NCI-H446 (cell line): ENCODE data around the gene CNNM3.
"Not testable (repeated sequence)": the region's sequence is repeated elsewhere in the genome, so short reads cannot be mapped to it uniquely, and the experiment has no call there.

Experiments
- DNase-seq, 2 experiments: peaks; one replicate each; lab custom pipeline; 2025; lab: John Stamatoyannopoulos, UW

Gene CNNM3

DNA sequence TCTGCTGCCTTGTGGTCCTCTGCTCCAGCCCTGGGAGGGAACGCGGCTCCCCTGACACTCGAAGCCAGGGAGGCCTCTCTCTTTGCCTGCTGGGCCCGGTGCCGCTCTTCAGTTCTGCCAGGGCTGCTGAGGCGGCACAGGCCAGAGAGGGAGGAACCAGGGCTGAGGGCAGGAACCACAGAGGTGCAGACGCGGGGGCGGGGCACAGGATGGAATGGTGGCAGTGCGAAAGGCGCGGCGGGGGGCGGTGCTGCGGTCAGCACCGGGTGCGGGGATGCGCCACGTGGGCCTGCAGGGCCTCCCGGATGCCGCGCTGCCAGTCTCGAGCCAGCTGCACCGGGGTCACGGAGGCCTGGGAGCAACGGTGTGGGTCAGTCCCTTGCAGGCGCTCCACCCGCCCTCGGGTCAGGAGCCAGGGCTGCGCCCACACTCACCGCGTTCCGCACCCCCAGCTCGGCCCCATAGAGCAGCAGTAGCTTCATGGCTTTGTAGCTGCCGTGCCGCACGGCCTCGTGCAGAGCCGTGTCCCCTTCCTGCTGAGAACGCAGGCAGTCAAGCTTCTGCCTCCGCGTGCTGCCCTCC lies 23.3 kb downstream of the CNNM3 start:
- no peak for DNase-seq

DNA sequence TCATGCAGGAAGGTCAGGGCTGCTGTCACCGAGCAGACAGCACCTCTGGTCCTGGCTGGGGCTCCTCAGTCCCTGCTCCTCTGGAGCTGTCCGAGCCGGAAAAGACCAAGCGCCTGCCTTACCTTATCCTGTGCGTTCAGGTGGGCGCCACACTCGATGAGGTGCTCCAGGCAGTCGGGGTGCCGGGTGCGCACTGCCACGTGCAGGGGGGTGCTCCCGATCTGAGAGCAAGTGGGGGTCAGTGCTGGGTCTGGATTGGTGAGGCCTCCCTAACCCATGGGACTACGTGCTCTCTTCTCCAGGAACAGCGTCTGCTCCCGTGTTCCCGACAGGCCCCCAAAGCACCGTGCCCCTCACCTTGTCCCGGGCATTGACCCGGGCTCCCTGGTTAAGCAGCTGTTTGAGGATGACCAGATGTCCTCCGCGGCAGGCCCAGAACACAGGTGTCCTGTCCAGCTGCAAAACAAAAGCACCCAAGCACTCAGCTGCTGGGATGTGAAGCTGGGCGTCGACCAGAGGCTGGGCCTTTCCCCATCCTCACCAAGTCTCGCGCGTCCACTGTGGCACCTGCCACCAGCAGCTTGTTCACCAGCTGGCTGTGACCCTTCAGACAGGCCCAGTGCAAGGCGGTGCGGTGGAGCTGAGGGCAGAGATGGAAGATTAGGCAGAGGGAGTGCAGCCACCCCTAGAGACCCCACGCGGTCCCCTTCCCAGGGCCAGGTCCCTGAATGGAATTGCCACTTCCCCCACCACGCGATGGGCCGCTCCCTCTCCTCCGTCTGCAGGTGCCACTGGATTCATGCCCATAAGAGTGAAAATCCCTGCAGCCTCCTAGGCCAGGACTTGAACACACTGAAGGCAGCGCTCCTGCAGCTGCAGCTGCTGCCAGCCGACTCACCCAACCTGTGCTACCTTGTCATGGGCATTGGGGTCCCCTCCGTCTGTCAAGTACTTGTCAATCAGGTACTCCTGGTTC lies 24.1 kb downstream of the CNNM3 start:
- no peak for DNase-seq

DNA sequence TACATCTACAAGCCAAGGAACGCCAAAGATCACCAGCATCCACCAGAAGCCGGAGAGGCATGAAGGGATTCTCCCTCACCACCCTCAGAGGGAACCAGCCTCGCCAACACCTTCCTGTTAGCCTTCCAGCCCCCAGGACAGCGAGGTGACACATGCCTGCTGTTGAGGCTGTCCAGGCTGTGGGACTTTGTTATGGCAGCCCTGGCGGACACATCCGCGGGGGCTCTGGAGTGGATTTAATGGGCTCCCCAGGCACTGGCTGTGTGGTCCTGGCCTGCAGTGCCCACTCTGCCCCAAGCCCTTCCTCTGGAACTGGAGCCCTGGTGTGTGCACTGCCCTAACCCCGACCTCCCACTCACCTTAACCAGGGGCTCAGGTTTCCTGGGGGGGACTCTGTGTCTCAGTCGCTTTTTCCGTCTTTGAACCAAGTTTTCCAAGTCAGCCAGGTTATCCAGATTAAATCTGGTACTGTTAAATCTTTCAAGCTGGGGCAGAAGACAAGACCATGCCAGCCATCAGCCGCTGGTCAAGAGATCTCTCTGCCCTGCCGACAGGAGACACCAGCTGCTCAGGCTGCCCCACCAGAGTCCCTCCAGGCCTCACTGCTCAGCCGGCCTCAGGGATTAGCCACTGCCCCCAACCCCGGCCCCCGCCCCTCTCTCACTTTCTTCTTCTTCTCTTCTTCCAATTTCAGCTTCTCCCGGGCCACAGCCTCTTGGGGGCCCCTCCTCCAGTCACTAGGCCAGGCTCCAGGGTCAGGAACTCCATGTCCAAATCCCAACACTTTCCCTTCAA lies 25.8 kb downstream of the CNNM3 start:
- no peak for DNase-seq

DNA sequence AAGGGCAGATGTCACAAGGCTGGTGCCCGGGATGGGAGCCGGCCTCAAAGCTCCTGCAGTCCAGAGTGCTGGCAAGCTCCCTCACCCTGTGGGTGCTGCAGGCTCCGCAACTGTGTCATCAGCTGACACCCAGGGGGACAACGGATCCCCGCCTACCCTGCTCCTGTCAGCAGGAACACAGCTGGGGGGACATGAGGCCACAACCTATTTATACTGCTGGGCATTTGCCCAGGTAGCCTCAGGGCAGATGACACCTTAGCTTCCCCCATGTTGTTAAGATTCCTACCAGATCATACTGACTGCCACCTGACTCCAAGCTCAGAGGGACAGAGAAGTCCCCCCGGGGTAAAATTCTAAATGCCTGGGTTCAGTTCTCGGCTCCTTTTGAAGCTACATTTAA lies 26.5 kb downstream of the CNNM3 start:
- DNase-seq: no peak

DNA sequence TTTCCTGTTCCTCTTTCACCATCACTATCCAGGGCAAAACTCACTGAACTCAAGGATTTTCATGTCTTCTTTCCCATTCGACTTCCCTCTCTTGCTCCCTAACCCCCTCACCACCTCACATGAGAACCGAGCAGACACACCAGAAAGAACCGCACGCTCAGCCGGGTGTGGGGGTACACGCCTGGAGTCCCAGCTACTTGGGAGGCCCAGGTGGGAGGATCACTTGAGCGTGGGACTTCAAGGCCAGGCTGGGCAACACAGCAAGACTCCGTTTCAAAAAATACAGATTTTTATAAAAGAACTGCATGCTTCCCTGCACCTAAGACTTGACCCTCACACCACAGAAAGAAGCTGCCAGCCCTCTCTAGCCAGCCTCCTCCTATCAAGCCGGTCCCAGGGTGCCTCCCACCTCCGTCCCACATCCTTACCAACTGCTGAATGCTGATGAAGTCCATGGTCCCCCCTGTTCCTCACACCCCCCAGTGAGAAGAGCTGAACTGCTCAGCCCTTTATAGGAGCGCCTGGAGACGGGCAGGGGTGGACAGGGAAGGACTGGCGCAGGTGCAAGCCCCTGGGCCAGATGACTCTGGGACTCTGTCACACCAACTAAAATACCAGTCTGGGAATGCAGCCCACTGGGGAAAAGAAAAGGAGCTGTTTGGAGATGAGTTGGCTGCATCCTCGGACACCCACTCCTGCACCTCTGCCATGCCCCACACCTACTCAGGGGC lies 27.6 kb downstream of the CNNM3 start, which contains the start of gene ANKRD23:
ANKRD23 (minus strand) TSS at position 484 of the 731 bp plus-strand sequence; CDS start at position 455, 29 bp downstream.
- DNase-seq: no peak

DNA sequence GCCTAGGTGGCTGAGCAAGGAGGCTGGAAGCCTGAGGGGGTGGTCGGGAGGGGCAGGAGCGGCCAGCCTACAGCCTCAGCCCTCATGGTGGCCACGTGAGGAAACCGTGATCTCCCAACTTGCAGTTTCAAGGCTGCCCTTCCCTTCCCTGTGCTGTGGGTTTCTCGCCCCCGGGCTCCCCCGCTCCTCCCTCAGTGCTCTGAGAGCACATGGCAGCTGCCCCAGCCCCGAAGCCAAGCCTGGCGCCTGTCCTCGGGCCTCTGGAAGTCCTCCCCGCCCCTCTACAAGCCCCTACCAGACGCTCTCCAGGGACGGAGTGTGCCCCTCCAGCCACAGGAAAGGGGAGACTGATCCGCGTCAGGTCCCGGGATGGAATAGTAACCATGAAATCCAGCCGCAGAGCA lies 28.3 kb downstream of the CNNM3 start:
- DNase-seq: no peak

DNA sequence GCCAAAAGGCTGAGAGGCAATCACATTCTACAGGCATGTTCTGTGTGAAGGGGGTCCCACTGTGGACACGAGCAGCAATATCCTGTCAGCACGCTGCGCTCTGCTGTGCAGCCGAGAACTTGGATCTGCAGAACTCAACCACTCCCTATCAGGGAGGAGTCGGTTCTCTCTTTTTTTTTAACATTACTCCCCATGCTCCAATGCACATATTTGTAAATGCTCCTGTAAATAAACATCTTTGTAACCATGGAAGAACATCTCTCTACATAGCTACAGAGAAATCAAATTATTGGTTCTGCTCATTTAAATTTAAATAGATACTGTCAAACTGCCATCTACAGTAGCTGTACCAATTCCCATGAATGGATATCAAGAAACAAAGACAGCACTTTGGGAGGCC lies 30.8 kb downstream of the CNNM3 start:
- no peak for DNase-seq

DNA sequence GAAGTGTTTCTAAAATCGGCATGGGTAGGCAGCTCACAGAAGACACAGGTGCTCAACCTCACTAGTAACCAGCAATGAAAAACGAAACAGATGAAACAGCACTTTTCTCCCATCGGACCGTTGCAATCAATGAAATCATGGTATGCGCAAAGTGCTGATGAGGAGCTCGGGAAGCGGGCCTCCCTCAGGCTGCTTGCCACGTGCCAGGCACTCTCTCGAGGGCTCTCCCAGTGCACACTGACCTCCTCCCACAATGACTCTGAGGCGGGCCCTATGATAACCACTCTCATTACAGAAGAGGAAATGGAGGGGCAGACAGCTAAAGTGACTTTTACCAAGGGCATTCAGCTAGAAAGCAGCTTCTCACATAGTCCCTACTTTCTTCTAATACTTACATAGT lies 31.5 kb downstream of the CNNM3 start:
- no peak for DNase-seq

DNA sequence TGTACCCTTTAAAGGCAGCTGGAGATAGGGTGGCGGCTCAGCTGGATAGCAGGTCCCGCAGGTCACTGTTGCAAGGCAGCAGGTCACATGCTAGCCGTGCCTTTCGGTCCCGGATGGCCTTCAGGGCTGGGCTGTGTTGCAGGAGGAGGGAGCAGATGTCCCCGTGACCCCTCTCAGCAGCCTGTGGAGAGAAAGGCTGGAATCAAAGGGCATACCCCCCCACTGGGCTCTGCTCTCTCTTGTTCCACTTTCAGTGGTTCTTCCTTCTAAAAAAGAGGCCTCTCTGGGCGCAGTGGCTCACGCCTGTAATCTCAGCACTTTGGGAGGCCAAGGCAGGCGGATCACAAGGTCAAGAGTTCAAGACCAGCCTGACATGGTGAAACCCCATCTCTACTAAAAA lies 32.2 kb downstream of the CNNM3 start:
- no peak for DNase-seq

DNA sequence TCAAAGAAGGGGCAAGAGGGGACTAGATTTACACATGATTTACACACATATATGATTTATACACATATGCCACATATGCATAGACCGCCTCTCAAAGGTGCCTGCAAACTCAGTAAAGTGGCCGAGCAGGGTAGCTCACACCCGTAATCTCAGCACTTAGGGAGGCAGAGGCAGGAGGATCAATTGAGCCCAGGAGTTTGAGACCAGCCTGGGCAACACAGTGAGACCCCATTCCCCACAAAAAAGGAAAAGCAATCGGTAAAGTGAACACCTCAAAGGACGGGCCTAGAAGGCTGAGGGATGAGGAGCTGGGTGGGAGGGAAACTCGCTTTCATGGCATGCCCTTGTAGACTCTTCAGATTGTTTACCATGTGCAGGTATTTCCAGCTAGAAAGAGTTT lies 36.6 kb downstream of the CNNM3 start:
- DNase-seq: no peak

DNA sequence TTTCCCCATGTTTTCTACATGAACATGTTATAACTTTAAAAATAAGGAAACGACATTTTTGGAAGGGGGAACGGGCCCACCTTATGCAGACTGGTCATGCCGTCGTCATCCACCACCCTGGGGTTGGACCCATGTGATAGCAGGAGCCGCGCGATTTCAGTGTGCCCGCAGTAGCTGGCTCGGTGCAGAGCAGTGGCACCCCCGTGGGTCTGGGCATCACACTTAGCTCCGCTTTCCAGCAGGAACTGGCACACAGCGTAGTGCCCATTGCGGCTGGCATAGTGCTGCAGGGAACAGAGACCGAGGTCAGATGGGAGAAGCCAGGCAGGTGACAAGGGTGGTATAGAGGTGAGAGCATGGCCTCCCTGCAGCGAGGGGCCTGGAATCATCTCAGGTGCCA lies 37.3 kb downstream of the CNNM3 start:
- DNase-seq: no peak

DNA sequence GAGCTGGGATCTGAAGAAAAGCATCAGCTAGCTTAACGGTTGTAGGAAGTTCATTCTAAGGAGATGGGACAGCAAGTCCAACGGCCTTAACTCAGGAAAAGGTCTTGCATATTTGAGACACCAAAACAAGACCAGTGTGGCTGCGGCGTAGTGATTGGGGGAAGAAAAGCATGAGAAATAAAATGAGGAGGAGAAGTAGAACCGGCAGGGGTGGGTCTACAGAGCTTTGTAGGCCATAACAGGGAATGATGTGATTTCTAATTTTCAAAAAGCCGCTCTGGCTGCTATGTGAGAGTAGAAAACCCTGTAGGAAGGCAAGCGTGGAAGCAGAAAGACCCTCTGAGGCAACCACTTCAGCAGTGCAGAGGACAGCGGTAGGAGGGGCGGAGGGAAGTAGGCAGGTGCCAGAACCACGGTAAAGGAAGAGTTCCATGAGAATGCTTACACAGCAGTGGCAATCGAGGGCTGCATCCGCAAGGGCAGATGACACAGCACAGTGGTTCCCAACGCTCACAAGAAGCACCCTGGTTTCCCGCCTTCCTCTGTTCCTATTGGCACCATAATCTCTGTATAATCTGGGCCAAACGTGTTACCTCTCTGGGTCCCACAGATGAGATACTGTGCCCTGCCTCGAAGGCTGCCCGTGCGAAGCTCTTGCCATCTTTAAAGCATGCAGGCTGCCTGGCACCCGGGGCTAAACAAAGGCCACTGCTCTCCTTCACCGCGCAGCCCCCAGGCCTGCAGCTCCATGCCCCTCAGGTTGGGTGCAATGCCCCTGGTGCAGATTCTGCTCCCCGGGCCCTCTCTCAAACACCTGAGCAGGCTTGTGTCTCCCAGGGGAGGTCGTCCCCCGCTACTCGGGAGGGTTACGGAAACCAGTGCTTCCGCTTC lies 41.0 kb downstream of the CNNM3 start:
- DNase-seq: no peak

DNA sequence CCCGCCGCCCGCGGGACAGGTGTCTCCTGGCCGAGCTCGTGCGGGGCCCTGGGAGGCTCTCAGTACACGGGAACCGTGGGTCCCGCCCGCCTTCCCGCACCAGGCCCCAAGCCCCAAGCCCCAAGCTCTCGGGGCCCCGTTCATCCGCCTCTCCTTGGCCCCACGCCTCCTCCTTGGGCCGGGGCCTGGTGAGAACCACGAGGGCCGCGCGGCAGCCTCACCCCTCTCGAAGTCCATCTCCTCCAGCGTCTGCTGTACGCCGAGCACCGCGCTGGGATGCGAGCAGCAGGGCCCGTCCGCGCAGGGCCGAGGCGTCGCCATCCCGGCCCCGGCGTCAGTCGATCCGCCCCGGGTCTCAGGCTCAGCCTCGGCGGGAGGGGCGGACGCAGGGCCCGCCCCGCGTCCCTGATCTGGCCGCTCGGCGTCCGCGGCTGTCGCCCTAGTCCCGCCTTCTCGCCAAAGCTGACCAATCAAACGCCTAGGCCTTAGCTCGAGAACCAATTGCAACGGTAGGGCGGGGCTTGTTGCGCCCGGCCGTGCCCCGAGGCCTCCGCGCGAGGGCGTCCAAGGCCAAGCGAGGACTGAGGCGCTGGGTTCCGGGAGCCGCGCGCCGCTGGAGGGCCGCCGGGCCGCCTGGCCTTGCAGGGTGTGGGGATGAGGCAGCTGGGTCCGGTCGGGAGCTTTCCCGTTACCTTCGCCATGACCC lies 41.8 kb downstream of the CNNM3 start, which contains the start of gene ANKRD39:
ANKRD39 (minus strand) TSS at position 350 of the 706 bp plus-strand sequence; CDS start at position 321, 29 bp downstream.
- peak; percentile 97 to 99 for DNase-seq

DNA sequence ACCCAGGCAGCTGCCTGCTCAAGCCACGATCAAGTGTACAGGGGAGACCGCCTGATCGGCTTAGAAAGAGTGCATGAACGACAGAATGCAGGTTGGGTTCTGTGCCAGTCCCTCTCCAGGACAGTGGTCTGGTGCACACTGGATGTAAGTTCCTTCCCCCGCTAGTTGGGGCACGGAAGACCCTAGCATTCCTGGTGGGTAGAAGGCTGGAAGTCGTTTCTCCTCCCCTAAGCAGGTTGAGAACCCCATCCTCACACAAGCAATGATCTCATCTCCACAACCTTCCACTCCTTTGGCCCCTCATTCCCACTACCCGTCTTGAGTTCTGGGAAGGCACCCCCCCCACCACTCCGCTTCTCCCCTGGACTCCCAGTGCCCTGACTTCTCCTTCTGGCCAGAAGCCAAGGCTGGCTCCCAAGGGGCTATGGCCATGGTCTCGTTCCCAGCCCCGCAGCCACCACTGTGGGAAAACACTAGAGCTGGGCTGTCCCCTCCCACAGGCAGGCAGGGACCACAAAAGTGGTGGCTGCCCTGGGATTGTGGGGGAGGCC lies 43.1 kb downstream of the CNNM3 start:
- no peak for DNase-seq

DNA sequence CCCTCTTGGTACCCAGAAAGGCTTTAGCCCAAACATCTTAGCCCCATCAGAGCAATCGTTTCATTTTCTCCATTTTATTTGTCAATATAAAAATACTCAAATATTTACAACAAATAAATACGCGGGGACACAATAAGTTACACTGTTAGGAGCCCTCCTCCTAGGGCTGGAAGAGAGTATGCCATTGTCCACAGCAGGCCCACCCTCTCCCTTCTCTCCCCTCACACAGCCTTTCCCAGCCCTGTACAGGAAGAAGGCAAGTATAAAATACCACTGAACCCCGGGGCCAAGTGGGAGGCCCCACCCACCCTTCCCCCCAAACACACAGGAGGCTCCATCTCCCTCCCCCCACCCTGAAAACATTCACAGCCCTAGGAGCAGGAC lies 43.6 kb downstream of the CNNM3 start:
- DNase-seq: no peak

DNA sequence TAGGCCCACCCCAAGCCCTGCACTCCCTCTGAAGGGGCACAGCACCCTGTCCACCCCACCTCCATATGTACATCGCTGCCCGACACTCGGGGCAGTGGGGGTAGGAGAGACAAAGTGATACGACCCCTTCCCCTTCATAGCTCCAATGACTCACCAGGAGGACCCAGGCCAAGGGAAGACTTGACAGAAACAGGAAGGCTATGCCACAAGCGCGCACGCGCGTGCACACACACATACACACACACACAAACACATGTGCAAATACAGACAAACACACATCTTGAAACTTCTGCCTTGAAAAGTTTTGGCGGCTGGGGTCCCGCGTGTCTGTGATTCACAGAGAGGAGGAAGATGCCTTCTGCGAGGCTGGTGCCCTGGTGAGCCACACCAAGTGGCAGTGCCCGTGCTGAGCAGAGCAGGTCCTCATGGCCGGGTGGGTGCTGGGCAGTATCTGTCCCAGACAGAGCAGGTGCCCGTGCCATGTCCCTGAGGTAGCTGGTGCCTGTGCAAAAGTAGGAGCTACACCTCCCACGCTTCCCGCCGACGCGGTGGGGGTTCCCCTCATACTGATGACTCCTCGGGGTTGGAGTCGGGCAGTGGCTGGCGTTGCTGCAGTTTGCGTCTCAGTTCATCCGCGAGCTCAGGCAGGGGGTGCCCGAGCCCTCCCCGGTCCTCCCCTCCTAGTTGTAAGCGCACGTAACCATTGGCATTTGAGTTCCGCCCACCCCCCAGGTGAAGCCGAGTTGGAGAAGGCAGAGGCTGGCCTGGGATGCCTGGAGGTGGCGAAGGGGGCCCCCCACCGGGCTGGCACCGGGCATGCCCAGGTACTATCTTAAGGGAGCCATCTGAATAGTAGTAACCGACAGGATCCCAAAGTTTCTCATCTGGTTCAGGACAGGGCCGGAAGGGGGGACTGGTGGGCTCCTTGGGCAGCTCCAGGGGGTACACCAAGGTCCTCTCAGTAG lies 44.3 kb downstream of the CNNM3 start:
- DNase-seq: no peak

DNA sequence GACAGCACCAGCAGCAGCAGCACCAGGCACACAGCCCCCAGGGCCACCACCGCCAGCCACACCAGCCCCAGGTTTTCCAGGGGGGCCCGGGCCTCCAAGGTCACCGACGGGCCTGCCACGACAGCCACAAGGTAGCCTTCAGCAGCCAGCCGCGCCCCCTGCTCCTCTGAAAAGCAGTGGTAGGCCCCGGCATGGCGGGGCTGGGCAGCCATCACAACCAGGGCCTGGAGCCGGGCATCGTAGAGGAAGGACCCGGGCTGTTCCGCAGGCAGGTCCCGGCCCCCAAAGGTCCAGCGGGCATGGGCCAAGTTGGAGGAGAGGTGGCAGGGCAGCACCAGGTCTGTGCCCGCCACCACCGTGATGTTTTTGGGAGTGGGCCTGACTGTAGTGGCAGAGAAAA lies 45.0 kb downstream of the CNNM3 start:
- DNase-seq: no peak

DNA sequence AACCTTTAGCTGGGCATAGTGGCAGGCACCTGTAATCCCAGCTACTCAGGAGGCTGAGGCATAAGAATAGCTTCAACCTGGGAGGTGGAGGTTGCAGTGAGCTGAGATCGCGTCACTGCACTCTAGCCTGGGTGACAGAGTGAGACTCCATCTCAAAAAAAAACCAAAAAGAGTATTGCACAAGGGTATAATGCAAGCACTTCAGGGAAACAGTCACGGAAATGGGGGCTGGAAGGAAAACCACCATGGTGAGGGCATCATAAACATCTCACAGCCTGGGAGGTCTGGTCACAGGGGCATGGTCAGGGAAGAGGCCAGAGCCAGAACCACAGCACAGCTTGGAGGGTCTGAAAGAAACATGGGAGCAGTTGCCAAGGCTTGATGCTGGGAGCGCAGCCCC lies 47.0 kb downstream of the CNNM3 start:
- DNase-seq: not testable (repeated sequence)
